SK-N-SH treated with all-trans-retinoic acid at 6 μM for 48 hours (cell line): ENCODE measurements around the gene SHF.

Experiments used
- GLIS3 ChIP-seq: fragments of 250-450 bp; sonication (Bioruptor Pico); IDR thresholded peaks from 2 replicates; pipeline ENCODE4 v1.5.0; 2020; ENCODE audit warnings: mild to moderate bottlenecking, moderate library complexity
- ISL1 ChIP-seq: fragments of 250-450 bp; sonication (Bioruptor Pico); IDR thresholded peaks from 2 replicates; pipeline ENCODE4 v2.1.2; 2022; ENCODE audit warnings: mild to moderate bottlenecking, moderate library complexity
- PPARA ChIP-seq: fragments of 250-450 bp; sonication (Bioruptor Pico); IDR thresholded peaks from 2 replicates; pipeline ENCODE4 v1.5.0; 2020; ENCODE audit warnings: mild to moderate bottlenecking, borderline replicate concordance

DNA sequence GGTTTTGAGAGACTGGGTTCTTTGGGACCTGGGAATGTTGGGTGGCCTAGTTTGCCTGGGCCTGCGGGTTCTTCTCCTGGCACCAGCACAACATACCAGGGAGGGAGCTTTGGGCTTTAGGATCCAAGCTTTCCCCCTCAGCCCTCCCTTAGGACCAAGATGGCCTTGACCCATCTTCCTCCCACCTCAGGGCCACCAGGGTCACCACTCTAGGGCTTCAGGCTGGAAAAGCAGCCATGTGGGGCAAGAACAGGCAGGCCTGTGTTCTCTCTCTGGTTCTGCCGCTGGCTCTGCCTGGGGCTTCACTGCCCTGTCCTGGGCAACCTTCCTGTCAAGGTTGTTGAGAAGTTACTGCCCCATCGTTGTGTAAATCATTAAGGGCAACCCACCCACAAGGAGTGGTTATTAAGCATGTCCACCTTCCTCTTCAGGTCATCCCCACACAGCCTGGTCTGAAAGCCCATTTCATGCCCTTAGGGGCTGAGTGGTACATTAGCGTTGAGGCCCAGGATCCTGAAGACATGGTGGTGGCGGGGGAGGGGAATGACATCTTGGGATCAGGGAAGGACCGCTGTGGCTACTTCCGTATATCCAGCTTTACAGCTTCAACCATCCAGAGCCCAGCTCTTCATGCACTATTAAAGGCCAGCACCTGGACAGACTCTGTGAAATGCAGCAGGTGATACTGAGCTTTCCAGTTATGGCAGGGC, 57.3 kb downstream of the SHF start:
- no peak for TF ChIP-seq GLIS3 (CRISPR knock-in tag)
- TF ChIP-seq ISL1 (CRISPR knock-in tag) = no peak
- TF ChIP-seq PPARA (CRISPR knock-in tag) = no peak
